GM18951 (cell line): ENCODE measurements around the gene CLEC18A.

Experiments used
- POLR2A ChIP-seq: IDR thresholded peaks from 4 replicates; pipeline ENCODE4 v1.6.1; 2011; ENCODE audit warnings: mild to moderate bottlenecking; ENCODE audit not compliant: insufficient read length, insufficient read depth; ENCODE audit errors: extremely low read depth
- in situ Hi-C: fragments of 300-500 bp; cut with MboI; formaldehyde crosslinking; loops from one replicate; pipeline ENCODE4 v1.12.0; 2022; ENCODE audit warnings: low sequenced_read_pairs, mixed read lengths, inconsistent platforms; ENCODE audit not compliant: unreplicated experiment

Gene CLEC18A

GRCh38 chr16:69924041-69924775 lies 26.9 kb upstream of the CLEC18A start:
- no peak for TF ChIP-seq POLR2A
- in situ Hi-C loops, result no loop called here

- in situ Hi-C loops, result no loop called here
Measured at GRCh38 chr16:69924777-69925191, 26.4 kb upstream of the CLEC18A start.

GRCh38 chr16:69925311-69925710 lies 25.8 kb upstream of the CLEC18A start:
- no peak for TF ChIP-seq POLR2A
- in situ Hi-C loops, result no loop called here

More at GRCh38 chr16:69924777-69925191, 26.4 kb upstream of the CLEC18A start:
- TF ChIP-seq POLR2A, result no peak

GRCh38 chr16:69926241-69926640 lies 24.9 kb upstream of the CLEC18A start:
- TF ChIP-seq POLR2A, result no peak
- in situ Hi-C loops, result no loop called here

- in situ Hi-C loops, result no loop called here
- TF ChIP-seq POLR2A, result no peak
Measured at GRCh38 chr16:69927056-69927757, 23.9 kb upstream of the CLEC18A start.

- no peak for TF ChIP-seq POLR2A
- in situ Hi-C loops, result no loop called here
Measured at GRCh38 chr16:69928856-69929400, 22.2 kb upstream of the CLEC18A start.

GRCh38 chr16:69929480-69929879 lies 21.7 kb upstream of the CLEC18A start:
- in situ Hi-C loops, result no loop called here
- no peak for TF ChIP-seq POLR2A

GRCh38 chr16:69930117-69930776 lies 20.9 kb upstream of the CLEC18A start:
- in situ Hi-C loops, result loop anchor here (5.0 kb wide), 1 partner anchor 133 kb away; no protein-coding TSS in a partner anchor
- TF ChIP-seq POLR2A, result no peak

- no peak for TF ChIP-seq POLR2A
Measured at GRCh38 chr16:69931631-69932030, 19.5 kb upstream of the CLEC18A start.

GRCh38 chr16:69932228-69932627 lies 18.9 kb upstream of the CLEC18A start:
- TF ChIP-seq POLR2A, result no peak
- in situ Hi-C loops, result loop anchor here (5.0 kb wide), 1 partner anchor 135 kb away; no protein-coding TSS in a partner anchor

More at GRCh38 chr16:69931631-69932030, 19.5 kb upstream of the CLEC18A start:
- in situ Hi-C loops, result loop anchor here (5.0 kb wide), 1 partner anchor 134 kb away; no protein-coding TSS in a partner anchor

GRCh38 chr16:69932691-69933392 lies 18.3 kb upstream of the CLEC18A start:
- in situ Hi-C loops, result loop anchor here (5.0 kb wide), 1 partner anchor 136 kb away; no protein-coding TSS in a partner anchor
- TF ChIP-seq POLR2A, result no peak

- in situ Hi-C loops, result loop anchor here (5.0 kb wide), 1 partner anchor 137 kb away; no protein-coding TSS in a partner anchor
Measured at GRCh38 chr16:69934044-69934443, 17.1 kb upstream of the CLEC18A start.

More at GRCh38 chr16:69934044-69934443, 17.1 kb upstream of the CLEC18A start:
- TF ChIP-seq POLR2A, result no peak
